ENCODE data around the gene ERH. TPM values are rescaled to one million over a fixed set of nuclear protein-coding genes. Genes with fewer than 3 reads are reported as not detected.

The ERH gene
- total and polyA plus RNA-seq, 2 donors (not counting 1 experiment from before 2014, with no cell fraction given), result 29.3 to 169 TPM

GRCh38 chr14:69351911-69352310 is 46.2 kb downstream of the ERH start:
- H3K4me3 ChIP-seq (ENCODE audit: control extremely low read depth in 1 of 5, extremely low read depth in 1 of 5, insufficient read depth in 1 of 5, low read depth in 2 of 5, low read length in 4 of 5), result no peak overlapping the region
- Mint-ChIP-seq H3K27me3 (no peaks in the 10 kb centered on the region), H3K4me3 (no peak overlapping the region), H3K9me3 (ENCODE audit: insufficient read depth) (no peaks in the 10 kb centered on the region), H3K4me1 (peaks cover 41% of the 10 kb centered on the region), H3K27ac (peak overlapping the region; percentile 56)
- H3K27me3 ChIP-seq (replicated peaks in 1 of 4; ENCODE audit: control extremely low read depth in 1 of 4, control insufficient read depth in 3 of 4, insufficient read depth in 4 of 4, low read length in 3 of 4), result no peaks in the 10 kb centered on the region
- H3K4me1 ChIP-seq (ENCODE audit: control insufficient read depth in 2 of 2, insufficient read depth in 2 of 2, low read length in 2 of 2), result peaks cover 27 to 45% of the 10 kb centered on the region in 2 donors
- DNase-seq, result no peak
- no peak for ATAC-seq (ENCODE audit: low read depth)
- no peak overlapping the region for H3K4me2 ChIP-seq (replicated peaks; ENCODE audit: low read depth, low read length, poor library complexity, severe bottlenecking)
- no peaks in the 10 kb centered on the region for H3K9me3 ChIP-seq (ENCODE audit: control extremely low read depth in 1 of 3, control insufficient read depth in 2 of 3, insufficient read depth in 1 of 3, low read length in 2 of 3)
- ChIA-PET CTCF (no interaction called here), POLR2A (no interaction called here)
- no peak overlapping the region for H2AFZ ChIP-seq (ENCODE audit: insufficient read depth, low read depth, low read length, poor library complexity, severe bottlenecking)
- TF ChIP-seq CTCF (IDR thresholded peaks at IDR 0.05), result no peak
- TF ChIP-seq EZH2 (IDR thresholded peaks at IDR 0.05; ENCODE audit: borderline replicate concordance, insufficient read depth, low read depth, low read length, poor library complexity, severe bottlenecking), result no peak
- no peaks in the 10 kb centered on the region for H4K20me1 ChIP-seq (ENCODE audit: control insufficient read depth, insufficient read depth, low read length, poor library complexity, severe bottlenecking)
- no peaks in the 10 kb centered on the region for H3K36me3 ChIP-seq (replicated peaks in 1 of 2; ENCODE audit: control extremely low read depth in 1 of 2, control insufficient read depth in 1 of 2, extremely low read depth in 1 of 2, insufficient read depth in 2 of 2, low read length in 1 of 2)
- intact Hi-C loops (cut with micrococcal nuclease), result no loop called here
- no peak overlapping the region for H3K27ac ChIP-seq (ENCODE audit: low read length in 2 of 2)
- WGBS (ENCODE audit: insufficient coverage), result 100% methylated on average over 1 of the region's 5 CpGs
- H3K79me2 ChIP-seq (ENCODE audit: control insufficient read depth, insufficient read depth, low read length), result no peaks in the 10 kb centered on the region
- H3K9ac ChIP-seq (ENCODE audit: low read length), result no peak overlapping the region

- 45% methylated on average over 3 of the region's 3 CpGs for WGBS (ENCODE audit: insufficient coverage)
- ATAC-seq (ENCODE audit: low read depth), result peak; percentile 13
Measured at GRCh38 chr14:69351385-69351784, 46.7 kb downstream of the ERH start.

More at GRCh38 chr14:69351385-69351784, 46.7 kb downstream of the ERH start:
- Mint-ChIP-seq H3K27ac (peak overlapping the region; percentile 56), H3K9me3 (ENCODE audit: insufficient read depth) (no peaks in the 10 kb centered on the region), H3K27me3 (no peaks in the 10 kb centered on the region), H3K4me3 (peak overlapping the region; percentile 7), H3K4me1 (peaks cover 41% of the 10 kb centered on the region)
- Histone ChIP-seq H3K27ac (ENCODE audit: low read length in 2 of 2) (peak overlapping the region in 1 of 2 donors; percentile 42), H3K9me3 (ENCODE audit: control extremely low read depth in 1 of 3, control insufficient read depth in 2 of 3, insufficient read depth in 1 of 3, low read length in 2 of 3) (no peaks in the 10 kb centered on the region), H3K4me1 (ENCODE audit: control insufficient read depth in 2 of 2, insufficient read depth in 2 of 2, low read length in 2 of 2) (peaks cover 27 to 45% of the 10 kb centered on the region in 2 donors), H3K4me3 (ENCODE audit: control extremely low read depth in 1 of 5, extremely low read depth in 1 of 5, insufficient read depth in 1 of 5, low read depth in 2 of 5, low read length in 4 of 5) (no peak overlapping the region), H3K9ac (ENCODE audit: low read length) (no peak overlapping the region), H3K79me2 (ENCODE audit: control insufficient read depth, insufficient read depth, low read length) (no peaks in the 10 kb centered on the region), H3K27me3 (replicated peaks in 1 of 4; ENCODE audit: control extremely low read depth in 1 of 4, control insufficient read depth in 3 of 4, insufficient read depth in 4 of 4, low read length in 3 of 4) (no peaks in the 10 kb centered on the region), H3K36me3 (replicated peaks in 1 of 2; ENCODE audit: control extremely low read depth in 1 of 2, control insufficient read depth in 1 of 2, extremely low read depth in 1 of 2, insufficient read depth in 2 of 2, low read length in 1 of 2) (no peaks in the 10 kb centered on the region), H3K4me2 (replicated peaks; ENCODE audit: low read depth, low read length, poor library complexity, severe bottlenecking) (no peak overlapping the region), H2AFZ (ENCODE audit: insufficient read depth, low read depth, low read length, poor library complexity, severe bottlenecking) (peak overlapping the region; percentile 46), H4K20me1 (ENCODE audit: control insufficient read depth, insufficient read depth, low read length, poor library complexity, severe bottlenecking) (no peaks in the 10 kb centered on the region)
- CTCF ChIA-PET, result no interaction called here
- intact Hi-C loops (cut with micrococcal nuclease), result no loop called here
- peak; percentile 49 for DNase-seq
- POLR2A ChIA-PET, result interaction anchor here (0.6 kb wide), 1 partner anchor 401 kb away, joined by 3 read pairs; no protein-coding TSS in a partner anchor
- TF ChIP-seq CTCF (IDR thresholded peaks at IDR 0.05) (no peak), EZH2 (IDR thresholded peaks at IDR 0.05; ENCODE audit: borderline replicate concordance, insufficient read depth, low read depth, low read length, poor library complexity, severe bottlenecking) (no peak)
